ENCODE measurements around the gene SLAIN1.

SLAIN1 gene

GRCh38 chr13:77807431-77808135 lies 110.1 kb downstream of the SLAIN1 start:
- TF ChIP-seq TAF1 (IDR thresholded peaks at IDR 0.05; ENCODE audit: borderline replicate concordance, insufficient read depth, low read length) (no peak), FOXP2 (optimal IDR thresholded peaks at IDR 0.05; ENCODE audit: borderline replicate concordance, extremely low read depth, extremely low read length, insufficient read depth) (no peak), REST (IDR thresholded peaks at IDR 0.05; ENCODE audit: insufficient read depth in 1 of 2, low read depth in 2 of 2, low read length in 2 of 2) (no peak), POLR2AphosphoS5 (IDR thresholded peaks at IDR 0.05; ENCODE audit: low read depth, low read length) (no peak), SIN3A (IDR thresholded peaks at IDR 0.05; ENCODE audit: borderline replicate concordance, insufficient read depth, low read length) (no peak)

- TF ChIP-seq POLR2AphosphoS5 (IDR thresholded peaks at IDR 0.05; ENCODE audit: low read depth, low read length) (no peak), TAF1 (IDR thresholded peaks at IDR 0.05; ENCODE audit: borderline replicate concordance, insufficient read depth, low read length) (no peak), FOXP2 (optimal IDR thresholded peaks at IDR 0.05; ENCODE audit: borderline replicate concordance, extremely low read depth, extremely low read length, insufficient read depth) (no peak), REST (IDR thresholded peaks at IDR 0.05; ENCODE audit: insufficient read depth in 1 of 2, low read depth in 2 of 2, low read length in 2 of 2) (no peak)
Observed at GRCh38 chr13:77810430-77810829, 112.9 kb downstream of the SLAIN1 start.

- TF ChIP-seq FOXP2 (optimal IDR thresholded peaks at IDR 0.05; ENCODE audit: borderline replicate concordance, extremely low read depth, extremely low read length, insufficient read depth) = no peak
- no peak for TF ChIP-seq SIN3A (IDR thresholded peaks at IDR 0.05; ENCODE audit: borderline replicate concordance, insufficient read depth, low read length)
- TF ChIP-seq TAF1 (IDR thresholded peaks at IDR 0.05; ENCODE audit: borderline replicate concordance, insufficient read depth, low read length) = no peak
- TF ChIP-seq REST (IDR thresholded peaks at IDR 0.05; ENCODE audit: insufficient read depth in 1 of 2, low read depth in 2 of 2, low read length in 2 of 2) = no peak
- TF ChIP-seq POLR2AphosphoS5 (IDR thresholded peaks at IDR 0.05; ENCODE audit: low read depth, low read length) = no peak
Observed at GRCh38 chr13:77810878-77811277, 113.4 kb downstream of the SLAIN1 start.

- TF ChIP-seq SIN3A (IDR thresholded peaks at IDR 0.05; ENCODE audit: borderline replicate concordance, insufficient read depth, low read length) (no peak), POLR2AphosphoS5 (IDR thresholded peaks at IDR 0.05; ENCODE audit: low read depth, low read length) (no peak), TAF1 (IDR thresholded peaks at IDR 0.05; ENCODE audit: borderline replicate concordance, insufficient read depth, low read length) (no peak), REST (IDR thresholded peaks at IDR 0.05; ENCODE audit: insufficient read depth in 1 of 2, low read depth in 2 of 2, low read length in 2 of 2) (no peak), FOXP2 (optimal IDR thresholded peaks at IDR 0.05; ENCODE audit: borderline replicate concordance, extremely low read depth, extremely low read length, insufficient read depth) (no peak)
Observed at GRCh38 chr13:77811381-77811780, 113.9 kb downstream of the SLAIN1 start.

Data from PFSK-1 (cell line).